Measurements from ENCODE around the gene GPR39.

GPR39 gene

DNA sequence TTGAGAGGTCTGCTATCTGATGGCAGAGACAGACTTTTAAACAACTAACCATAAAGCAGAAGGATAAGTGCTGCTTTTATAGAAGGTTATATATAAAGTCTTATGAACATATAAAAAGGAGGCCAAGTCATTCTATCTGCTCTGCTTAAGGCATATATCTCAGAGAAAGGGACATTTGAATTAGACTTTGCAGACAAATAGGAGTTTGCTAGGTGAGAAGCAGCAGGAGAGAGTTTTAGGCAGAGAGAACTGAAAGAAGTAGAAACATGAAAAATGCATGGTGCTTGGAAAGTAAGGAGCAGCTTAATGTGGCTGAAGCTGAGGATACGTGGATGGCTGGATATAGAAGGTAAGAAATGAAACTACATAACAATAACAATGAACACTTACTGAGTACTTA, 188.0 kb downstream of the GPR39 start:
- no peak for DNase-seq (ENCODE audit: low read depth in 3 of 3)

- no peak for DNase-seq (ENCODE audit: low read depth in 3 of 3)
Measured at GRCh38 chr2:132605236-132606180, 188.9 kb downstream of the GPR39 start.

DNA sequence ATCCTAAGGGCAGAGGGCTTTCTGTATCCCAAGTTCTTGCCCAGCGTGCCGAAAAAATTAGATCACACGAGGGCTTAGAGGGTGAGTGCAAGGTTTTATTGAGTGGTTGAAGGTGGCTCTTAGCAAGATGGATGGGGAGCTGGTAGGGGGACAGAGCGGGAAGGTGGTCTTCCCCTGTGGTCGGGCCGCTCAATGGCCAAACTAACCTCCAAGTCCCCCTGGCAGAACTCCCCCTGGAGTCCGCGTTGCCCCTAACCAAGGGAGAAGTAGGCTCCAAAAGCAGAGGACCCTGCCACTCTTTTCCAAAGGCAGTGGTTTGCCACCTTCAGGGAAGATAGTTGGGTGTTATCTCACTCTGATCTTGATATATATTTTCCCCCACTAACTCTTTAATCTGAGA, 190.0 kb downstream of the GPR39 start:
- no peak for DNase-seq (ENCODE audit: low read depth in 3 of 3)

GRCh38 chr2:132607426-132608090, 191.0 kb downstream of the GPR39 start:
- DNase-seq (ENCODE audit: low read depth in 3 of 3), result no peak

- DNase-seq (ENCODE audit: low read depth in 3 of 3), result no peak
Measured at GRCh38 chr2:132608311-132608710, 191.7 kb downstream of the GPR39 start.

GRCh38 chr2:132609101-132609890, 192.7 kb downstream of the GPR39 start:
- no peak for DNase-seq (ENCODE audit: low read depth in 3 of 3)

GRCh38 chr2:132611719-132612118, 195.1 kb downstream of the GPR39 start:
- DNase-seq (ENCODE audit: low read depth in 3 of 3), result no peak

GRCh38 chr2:132615329-132616085, 198.9 kb downstream of the GPR39 start:
- no peak for DNase-seq (ENCODE audit: low read depth in 3 of 3)

DNA sequence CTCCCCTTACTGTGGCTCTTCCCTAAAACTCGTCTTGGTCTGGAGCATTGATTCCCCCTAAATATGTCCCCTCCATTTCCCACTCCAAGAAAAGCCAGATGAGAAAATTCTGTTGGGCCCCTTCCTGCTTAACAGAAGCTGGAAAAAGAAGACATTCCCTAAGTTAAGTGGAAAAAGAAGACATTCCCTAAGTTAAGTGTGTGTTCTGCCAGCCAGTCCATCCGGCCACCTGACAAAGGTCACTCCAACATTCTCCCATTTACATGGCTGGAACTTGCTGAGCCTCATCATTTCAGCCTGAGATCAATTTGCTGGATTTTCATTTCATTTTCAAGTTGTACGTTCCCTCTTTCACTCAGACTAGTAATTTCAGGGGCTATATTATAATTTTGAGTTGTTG, 201.4 kb downstream of the GPR39 start:
- DNase-seq (ENCODE audit: low read depth in 3 of 3), result no peak

DNA sequence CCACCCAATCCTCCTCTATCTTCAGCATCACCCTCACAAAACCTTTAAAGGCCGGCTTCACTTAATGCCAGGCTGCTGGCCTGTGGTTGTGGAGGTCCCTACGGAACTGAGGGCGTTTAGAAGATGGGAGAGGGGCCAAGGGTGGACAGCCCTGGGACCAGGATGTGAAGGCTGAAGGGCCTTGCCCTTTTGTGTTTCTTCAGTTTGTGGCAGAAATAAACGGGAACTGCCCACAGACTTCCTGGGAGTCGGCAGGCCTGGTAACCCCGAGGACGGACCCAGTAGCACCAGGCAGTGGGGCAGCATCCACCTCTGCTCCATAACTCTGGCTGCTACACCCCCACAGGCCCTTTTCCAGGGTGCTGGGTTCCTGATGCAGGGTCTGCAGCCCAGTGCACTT, 202.1 kb downstream of the GPR39 start:
- DNase-seq (ENCODE audit: low read depth in 3 of 3), result no peak

DNA sequence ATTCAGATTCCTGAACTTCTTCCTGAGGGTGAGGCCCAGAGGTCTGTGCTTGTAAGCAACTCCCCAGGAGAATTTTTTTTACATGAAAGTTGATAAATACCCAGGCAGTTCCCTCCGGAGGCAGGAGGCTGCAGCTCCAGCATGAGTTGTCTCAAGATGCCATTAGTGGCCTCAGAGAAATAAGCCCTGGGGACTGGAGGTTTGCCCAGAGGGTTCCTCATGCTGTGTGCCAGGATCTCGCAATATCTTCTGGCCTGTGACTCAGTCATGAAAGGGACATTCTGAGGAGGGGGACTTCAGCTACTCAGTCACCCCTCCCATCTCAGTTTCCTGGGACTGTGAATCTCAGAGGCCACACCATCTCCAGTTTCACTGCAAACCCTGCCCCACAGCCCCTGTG, 203.5 kb downstream of the GPR39 start:
- no peak for DNase-seq (ENCODE audit: low read depth in 3 of 3)

GRCh38 chr2:132621131-132621875, 204.7 kb downstream of the GPR39 start:
- DNase-seq (ENCODE audit: low read depth in 3 of 3), result no peak

DNA sequence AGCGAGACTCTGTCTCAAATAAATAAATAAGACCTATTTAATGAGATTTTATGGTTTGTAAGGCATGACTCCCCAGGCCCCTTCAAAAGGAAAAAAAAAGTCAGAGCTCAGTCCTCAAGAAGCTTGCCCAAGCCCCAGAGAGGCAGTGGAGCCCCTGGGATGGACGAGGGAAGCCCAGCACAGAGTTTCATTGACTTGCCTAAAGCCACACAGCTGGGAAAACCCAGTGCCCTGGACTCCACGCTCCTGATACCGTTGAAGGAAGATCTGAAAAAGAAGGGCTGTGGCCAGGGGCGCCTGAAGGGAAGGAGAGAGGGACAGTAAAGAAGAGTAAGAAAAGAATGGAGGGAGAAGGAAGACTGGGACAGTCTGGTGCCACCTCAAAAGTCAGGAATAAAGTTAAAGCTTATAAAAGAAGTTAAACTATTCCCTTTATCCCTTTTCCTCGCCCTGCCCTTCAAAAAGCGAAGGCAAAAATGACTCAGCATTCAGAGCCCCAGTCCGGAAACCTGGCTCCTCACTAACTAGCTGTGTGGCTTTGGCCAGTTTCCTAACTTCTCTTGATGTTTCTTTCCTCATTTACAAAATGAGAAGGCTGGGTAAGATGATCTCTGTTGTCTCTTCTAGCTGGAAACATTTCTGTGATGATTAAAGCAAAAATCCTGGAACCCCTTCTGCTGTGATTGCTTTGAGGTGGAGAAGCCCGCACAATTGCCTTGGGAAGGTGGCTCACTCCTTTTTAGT, 206.7 kb downstream of the GPR39 start:
- DNase-seq (ENCODE audit: low read depth in 3 of 3), result no peak

DNA sequence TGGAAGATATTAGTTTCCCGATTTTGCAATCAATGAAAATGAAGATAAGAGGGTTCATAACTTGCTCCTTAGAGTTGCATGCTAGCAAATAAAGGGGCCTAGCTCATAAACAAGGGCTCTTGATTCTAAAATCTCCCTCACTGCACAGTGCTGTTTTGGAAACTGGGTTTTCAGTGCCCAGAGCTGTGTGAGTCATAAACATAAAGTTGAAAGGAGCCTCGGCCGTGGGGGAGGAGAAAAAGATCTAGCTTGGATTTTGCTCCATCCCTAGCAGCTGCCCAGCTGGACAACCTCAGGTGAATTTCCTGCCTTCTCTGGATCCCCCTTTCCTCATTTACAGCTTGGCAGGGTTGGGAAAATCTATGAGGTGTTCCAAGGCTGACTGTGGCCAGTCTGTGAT, 210.9 kb downstream of the GPR39 start:
- no peak for DNase-seq (ENCODE audit: low read depth in 3 of 3)

- DNase-seq (ENCODE audit: low read depth in 3 of 3), result no peak
Measured at GRCh38 chr2:132632000-132632649, 215.5 kb downstream of the GPR39 start.

- no peak for DNase-seq (ENCODE audit: low read depth in 3 of 3)
Measured at GRCh38 chr2:132633635-132634034, 217.0 kb downstream of the GPR39 start.

DNA sequence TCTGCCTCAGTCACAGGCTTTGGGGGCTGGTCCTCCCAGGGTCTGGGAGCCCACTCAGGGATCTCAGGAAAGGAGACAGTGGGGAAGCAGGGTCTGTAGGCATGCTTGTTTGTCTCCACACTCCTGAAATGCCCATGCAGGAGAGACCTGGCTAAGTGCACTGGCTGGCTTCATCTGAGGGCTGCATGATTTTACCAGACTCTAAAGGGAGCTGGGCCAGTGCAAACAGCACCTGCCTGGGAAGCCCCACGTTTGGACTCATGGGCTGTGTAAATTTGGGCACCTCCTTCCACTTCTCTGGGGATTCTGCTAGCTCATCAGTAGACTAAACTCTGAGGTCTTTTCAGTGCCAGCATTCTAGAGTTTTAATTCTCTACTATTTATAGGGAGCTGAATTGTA, 219.7 kb downstream of the GPR39 start:
- no peak for DNase-seq (ENCODE audit: low read depth in 3 of 3)

GRCh38 chr2:132638313-132639040, 221.9 kb downstream of the GPR39 start:
- no peak for DNase-seq (ENCODE audit: low read depth in 3 of 3)

- DNase-seq (ENCODE audit: low read depth in 3 of 3), result no peak
Measured at GRCh38 chr2:132640116-132640515, 223.5 kb downstream of the GPR39 start.
